ENCODE measurements around the gene HMGB1. TPM values are rescaled to one million over a fixed set of nuclear protein-coding genes. Genes with fewer than 3 reads are reported as not detected.
A peak's percentile ranks its signal among the peaks of the same experiment; 100 is the strongest.

Gene HMGB1
- total and polyA plus RNA-seq, 2 experiments from 2014 or later: 727 to 2,970 TPM

GRCh38 chr13:30418717-30419459, 46.8 kb downstream of the HMGB1 start:
- Mint-ChIP-seq H3K4me3 (no peak overlapping the region), H3K27ac (no peak overlapping the region)

More at GRCh38 chr13:30418717-30419459, 46.8 kb downstream of the HMGB1 start:
- peaks cover 16% of the 10 kb centered on the region for H3K27me3 Mint-ChIP-seq (ENCODE audit: insufficient read depth, low read depth, poor library complexity)
- peaks cover 12% of the 10 kb centered on the region; the same call in 1 of the 2 replicates for H3K27me3 ChIP-seq (ENCODE audit: insufficient read depth)
- no peak overlapping the region for H3K4me2 ChIP-seq
- H4K20me1 ChIP-seq (replicated peaks; ENCODE audit: insufficient read depth): no peaks in the 10 kb centered on the region
- no peak for ATAC-seq
- no peaks in the 10 kb centered on the region for H3K79me2 ChIP-seq (replicated peaks; ENCODE audit: insufficient read depth)
- no peak overlapping the region for H3K27ac ChIP-seq (ENCODE audit: low read depth)
- no peaks in the 10 kb centered on the region; the same call in 2 of the 3 replicates for H3K9me3 Mint-ChIP-seq
- H3K4me3 ChIP-seq: no peak overlapping the region
- 0 out of 2 replicates have a peak overlapping the region, but pooled peaks have one; percentile 10 for H2AFZ ChIP-seq
- no peak for DNase-seq (ENCODE audit: low spot score)
- H3K36me3 Mint-ChIP-seq (ENCODE audit: low read depth): no peaks in the 10 kb centered on the region
- H3K9me2 ChIP-seq (ENCODE audit: insufficient read depth): no peaks in the 10 kb centered on the region
- peaks cover 15% of the 10 kb centered on the region for H3K4me1 Mint-ChIP-seq
- H3K4me1 ChIP-seq (ENCODE audit: insufficient read depth): peaks cover 8% of the 10 kb centered on the region
- peaks cover 10% of the 10 kb centered on the region for H3F3A ChIP-seq (replicated peaks; ENCODE audit: low read depth)
- H3K36me3 ChIP-seq (ENCODE audit: insufficient read depth): no peaks in the 10 kb centered on the region
- no peak for TF ChIP-seq ZNF331 (CRISPR knock-in tag; IDR thresholded peaks at IDR 0.05; ENCODE audit: low read depth)
- TF ChIP-seq EZH2 (IDR thresholded peaks at IDR 0.05; ENCODE audit: low read depth, unreplicated experiment): no peak
- TF ChIP-seq ETS1 (IDR thresholded peaks at IDR 0.05): no peak
- no peak for TF ChIP-seq EZH2phosphoT487 (IDR thresholded peaks at IDR 0.05; ENCODE audit: unreplicated experiment)
- no peak for TF ChIP-seq ZNF462 (CRISPR knock-in tag; IDR thresholded peaks at IDR 0.05)
- TF ChIP-seq STAT1 (IDR thresholded peaks at IDR 0.05; ENCODE audit: unreplicated experiment): no peak
- no peak for TF ChIP-seq NANOG (IDR thresholded peaks at IDR 0.05; ENCODE audit: borderline replicate concordance)
- TF ChIP-seq REST (IDR thresholded peaks at IDR 0.05; ENCODE audit: unreplicated experiment): no peak
- TF ChIP-seq CREB1 (CRISPR knock-in tag; IDR thresholded peaks at IDR 0.05; ENCODE audit: low read depth): no peak
- no peak for TF ChIP-seq ZNF114 (CRISPR knock-in tag; IDR thresholded peaks at IDR 0.05)
